ENCODE measurements around the gene HMGXB4. TPM values are rescaled to one million over a fixed set of nuclear protein-coding genes. Genes with fewer than 3 reads are reported as not detected.

The HMGXB4 gene
- total RNA-seq, 1 donor from 2014 or later: 32.7 TPM

DNA sequence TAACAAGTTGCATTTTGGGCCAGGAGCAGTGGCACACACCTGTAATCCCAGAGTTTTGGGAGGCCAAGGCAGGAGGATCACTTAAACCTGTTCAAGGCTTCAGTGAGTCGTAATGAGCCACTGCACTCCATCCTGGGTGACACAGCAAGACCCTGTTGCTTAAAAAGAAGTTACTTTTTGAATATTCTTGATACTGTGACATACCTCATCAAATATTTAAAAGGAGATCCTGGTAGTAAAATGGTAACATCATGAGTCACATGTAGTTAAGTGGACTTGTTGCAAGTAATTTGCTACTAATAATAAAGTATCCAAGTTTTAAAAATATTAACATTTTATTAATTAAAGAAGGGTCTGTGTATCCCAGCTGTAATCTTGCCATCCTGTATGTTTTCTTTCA lies 18.3 kb downstream of the HMGXB4 start:
- H3K36me3 Mint-ChIP-seq: peaks cover 35% of the 10 kb centered on the region

DNA sequence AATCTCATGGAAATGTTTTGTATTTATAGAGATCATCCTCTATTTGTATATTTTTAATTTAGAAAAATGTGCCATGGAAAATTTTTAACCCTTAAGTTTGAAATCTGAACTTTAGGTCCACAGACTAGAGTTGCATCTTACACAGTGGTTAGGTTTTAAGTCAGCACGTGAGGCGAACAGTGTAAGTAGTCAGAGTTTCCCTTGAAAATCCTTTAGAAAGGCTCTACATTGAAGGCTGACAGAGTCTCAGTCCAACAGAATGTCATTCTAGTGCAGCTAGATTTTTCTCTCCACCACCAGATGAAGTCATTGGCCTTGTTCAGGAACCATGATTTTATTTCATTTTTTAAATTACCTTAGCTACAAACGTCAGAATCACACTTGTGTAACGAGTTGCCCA lies 18.7 kb downstream of the HMGXB4 start:
- Mint-ChIP-seq H3K27ac (no peak overlapping the region), H3K36me3 (peaks cover 37% of the 10 kb centered on the region), H3K9me3 (no peaks in the 10 kb centered on the region), H3K4me1 (ENCODE audit: unreplicated experiment) (no peaks in the 10 kb centered on the region), H3K4me3 (no peak overlapping the region), H3K27me3 (no peaks in the 10 kb centered on the region)
- DNase-seq (ENCODE audit: extremely low spot score, unreplicated experiment): no peak
- TF ChIP-seq, protein P1, sequence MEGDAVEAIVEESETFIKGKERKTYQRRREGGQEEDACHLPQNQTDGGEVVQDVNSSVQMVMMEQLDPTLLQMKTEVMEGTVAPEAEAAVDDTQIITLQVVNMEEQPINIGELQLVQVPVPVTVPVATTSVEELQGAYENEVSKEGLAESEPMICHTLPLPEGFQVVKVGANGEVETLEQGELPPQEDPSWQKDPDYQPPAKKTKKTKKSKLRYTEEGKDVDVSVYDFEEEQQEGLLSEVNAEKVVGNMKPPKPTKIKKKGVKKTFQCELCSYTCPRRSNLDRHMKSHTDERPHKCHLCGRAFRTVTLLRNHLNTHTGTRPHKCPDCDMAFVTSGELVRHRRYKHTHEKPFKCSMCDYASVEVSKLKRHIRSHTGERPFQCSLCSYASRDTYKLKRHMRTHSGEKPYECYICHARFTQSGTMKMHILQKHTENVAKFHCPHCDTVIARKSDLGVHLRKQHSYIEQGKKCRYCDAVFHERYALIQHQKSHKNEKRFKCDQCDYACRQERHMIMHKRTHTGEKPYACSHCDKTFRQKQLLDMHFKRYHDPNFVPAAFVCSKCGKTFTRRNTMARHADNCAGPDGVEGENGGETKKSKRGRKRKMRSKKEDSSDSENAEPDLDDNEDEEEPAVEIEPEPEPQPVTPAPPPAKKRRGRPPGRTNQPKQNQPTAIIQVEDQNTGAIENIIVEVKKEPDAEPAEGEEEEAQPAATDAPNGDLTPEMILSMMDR (conservative IDR thresholded peaks at IDR 0.05): no peak

More for the DNA sequence above, 18.3 kb downstream of the HMGXB4 start:
- Mint-ChIP-seq H3K4me3 (no peak overlapping the region), H3K4me1 (ENCODE audit: unreplicated experiment) (no peaks in the 10 kb centered on the region), H3K27me3 (no peaks in the 10 kb centered on the region), H3K27ac (no peak overlapping the region), H3K9me3 (no peaks in the 10 kb centered on the region)
- TF ChIP-seq, protein P1 (conservative IDR thresholded peaks at IDR 0.05): no peak
- no peak for DNase-seq (ENCODE audit: extremely low spot score, unreplicated experiment)

DNA sequence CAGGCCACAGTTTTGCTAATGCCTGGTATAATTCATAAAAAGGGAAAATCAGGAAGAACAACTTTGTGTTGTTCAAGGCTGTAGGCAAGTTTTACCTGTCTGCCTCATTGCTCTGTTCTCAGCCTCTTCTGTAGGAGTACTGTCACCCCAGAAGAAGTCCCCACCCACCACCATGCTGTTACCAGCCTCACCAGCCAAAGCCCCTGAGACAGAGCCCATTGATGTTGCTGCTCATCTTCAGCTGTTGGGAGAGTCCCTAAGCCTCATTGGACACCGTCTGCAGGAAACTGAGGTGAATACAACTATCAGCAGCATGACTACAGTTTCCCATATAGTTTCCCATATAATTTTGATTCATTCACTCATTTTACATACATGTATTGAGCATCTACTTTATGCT lies 30.8 kb downstream of the HMGXB4 start:
- Mint-ChIP-seq H3K4me3 (no peak overlapping the region), H3K9me3 (no peaks in the 10 kb centered on the region), H3K27me3 (no peaks in the 10 kb centered on the region), H3K36me3 (peaks cover 9% of the 10 kb centered on the region), H3K27ac (no peak overlapping the region), H3K4me1 (ENCODE audit: unreplicated experiment) (no peaks in the 10 kb centered on the region)
- no peak for DNase-seq (ENCODE audit: extremely low spot score, unreplicated experiment)
- TF ChIP-seq, protein P1 (conservative IDR thresholded peaks at IDR 0.05): no peak

DNA sequence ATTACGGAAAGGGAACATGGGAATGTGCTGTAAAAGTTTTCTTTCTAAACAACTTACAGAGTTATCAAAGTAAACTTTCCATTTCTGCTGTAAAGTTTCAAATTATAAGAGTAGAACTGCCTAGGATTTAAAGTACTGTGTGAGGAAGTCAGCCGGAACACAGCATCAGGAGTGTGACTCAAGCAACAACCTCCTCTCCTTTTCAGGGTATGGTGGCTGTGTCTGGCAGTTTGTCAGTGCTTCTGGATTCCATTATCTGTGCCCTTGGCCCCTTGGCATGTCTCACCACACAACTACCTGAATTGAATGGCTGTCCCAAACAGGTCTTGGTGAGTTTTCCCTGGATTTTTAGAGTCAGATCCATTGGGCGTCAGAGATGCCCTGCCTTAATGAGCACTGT lies 35.5 kb downstream of the HMGXB4 start:
- H3K36me3 Mint-ChIP-seq: peaks cover 10% of the 10 kb centered on the region
- H3K4me3 Mint-ChIP-seq: no peak overlapping the region
- H3K4me1 Mint-ChIP-seq (ENCODE audit: unreplicated experiment): no peaks in the 10 kb centered on the region
- no peaks in the 10 kb centered on the region for H3K9me3 Mint-ChIP-seq
- TF ChIP-seq, protein P1 (conservative IDR thresholded peaks at IDR 0.05): no peak
- DNase-seq (ENCODE audit: extremely low spot score, unreplicated experiment): no peak
- no peak overlapping the region for H3K27ac Mint-ChIP-seq
- no peaks in the 10 kb centered on the region for H3K27me3 Mint-ChIP-seq

DNA sequence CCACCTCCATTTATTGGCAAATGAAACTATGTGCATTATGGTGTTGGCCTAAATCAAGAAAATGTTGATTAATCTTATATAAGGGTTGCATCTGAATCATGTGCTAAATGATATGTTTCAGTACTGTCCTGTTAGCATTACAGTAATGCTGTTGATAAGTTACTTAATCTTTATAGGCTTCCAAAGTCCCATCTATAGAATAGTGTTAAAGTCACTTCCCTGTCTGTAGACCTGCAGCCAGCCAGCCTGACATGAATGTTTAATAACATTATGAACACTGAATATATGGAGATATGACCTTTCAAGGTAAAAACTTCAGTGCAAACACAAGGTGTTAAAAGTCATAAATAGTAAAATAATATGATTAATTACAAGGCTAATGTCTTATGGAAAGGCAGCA lies 38.8 kb downstream of the HMGXB4 start:
- Mint-ChIP-seq H3K27me3 (no peaks in the 10 kb centered on the region), H3K9me3 (no peaks in the 10 kb centered on the region), H3K36me3 (peaks cover 5% of the 10 kb centered on the region), H3K4me1 (ENCODE audit: unreplicated experiment) (no peaks in the 10 kb centered on the region), H3K27ac (no peak overlapping the region), H3K4me3 (no peak overlapping the region)
- TF ChIP-seq, protein P1 (conservative IDR thresholded peaks at IDR 0.05): no peak
- DNase-seq (ENCODE audit: extremely low spot score, unreplicated experiment): no peak

DNA sequence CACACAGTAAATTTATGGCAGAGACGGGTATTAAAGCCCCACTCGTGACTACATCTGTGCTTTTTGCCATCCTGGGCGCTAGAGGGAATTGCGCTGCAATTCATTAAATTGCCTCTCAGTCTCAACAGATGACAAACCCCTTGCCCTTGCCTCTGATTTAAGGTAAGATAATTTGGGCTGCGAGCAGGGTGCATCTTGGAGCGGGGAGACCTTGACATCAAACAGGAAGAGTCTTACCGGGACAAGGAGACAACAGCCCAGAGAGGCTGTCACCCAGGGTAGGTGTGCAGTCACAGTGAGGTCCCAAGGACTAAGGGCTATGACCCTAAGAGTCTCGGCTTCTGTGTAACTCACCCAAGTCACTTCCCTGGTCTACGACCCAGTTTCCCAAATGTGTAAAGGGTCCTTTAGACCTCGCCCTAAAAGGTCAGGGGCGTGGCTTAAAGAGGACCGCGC lies 42.0 kb downstream of the HMGXB4 start:
- H3K4me1 Mint-ChIP-seq (ENCODE audit: unreplicated experiment): peaks cover 17% of the 10 kb centered on the region
- H3K27me3 Mint-ChIP-seq: no peaks in the 10 kb centered on the region
- TF ChIP-seq, protein P1 (conservative IDR thresholded peaks at IDR 0.05): no peak
- H3K27ac Mint-ChIP-seq: peak overlapping the region; percentile 96
- no peaks in the 10 kb centered on the region for H3K9me3 Mint-ChIP-seq
- DNase-seq (ENCODE audit: extremely low spot score, unreplicated experiment): no peak
- peak overlapping the region; percentile 97 for H3K4me3 Mint-ChIP-seq
- no peaks in the 10 kb centered on the region for H3K36me3 Mint-ChIP-seq

All from type B pancreatic cell (in vitro differentiated cells).